ENCODE results near the gene SLC22A9. TPM values are rescaled to one million over a fixed set of nuclear protein-coding genes. Genes with fewer than 3 reads are reported as not detected.

Gene SLC22A9
- total and polyA plus RNA-seq, 2 donors (not counting 1 experiment from before 2014, with no cell fraction given): not detected

GRCh38 chr11:63405114-63405513 is 35.5 kb downstream of the SLC22A9 start:
- ChIA-PET CTCF (no interaction called here), POLR2A (no interaction called here)

GRCh38 chr11:63406458-63406857 is 36.9 kb downstream of the SLC22A9 start:
- no peaks in the 10 kb centered on the region for H3K9me3 Mint-ChIP-seq (ENCODE audit: insufficient read depth)
- DNase-seq (no peak), ATAC-seq (ENCODE audit: low read depth) (no peak)
- Histone ChIP-seq H3K27me3 (replicated peaks in 1 of 4; ENCODE audit: control extremely low read depth in 1 of 4, control insufficient read depth in 3 of 4, insufficient read depth in 4 of 4, low read length in 3 of 4) (peaks cover 0 to 12% (median 6%) of the 10 kb centered on the region in 4 experiments), H4K20me1 (ENCODE audit: control insufficient read depth, insufficient read depth, low read length, poor library complexity, severe bottlenecking) (no peaks in the 10 kb centered on the region), H3K36me3 (replicated peaks in 1 of 2; ENCODE audit: control extremely low read depth in 1 of 2, control insufficient read depth in 1 of 2, extremely low read depth in 1 of 2, insufficient read depth in 2 of 2, low read length in 1 of 2) (no peaks in the 10 kb centered on the region), H3K9ac (ENCODE audit: low read length) (no peak overlapping the region), H2AFZ (ENCODE audit: insufficient read depth, low read depth, low read length, poor library complexity, severe bottlenecking) (no peak overlapping the region), H3K4me1 (ENCODE audit: control insufficient read depth in 2 of 2, insufficient read depth in 2 of 2, low read length in 2 of 2) (no peaks in the 10 kb centered on the region), H3K4me3 (ENCODE audit: control extremely low read depth in 1 of 5, extremely low read depth in 1 of 5, insufficient read depth in 1 of 5, low read depth in 2 of 5, low read length in 4 of 5) (no peak overlapping the region), H3K4me2 (replicated peaks; ENCODE audit: low read depth, low read length, poor library complexity, severe bottlenecking) (no peak overlapping the region), H3K27ac (ENCODE audit: low read length in 2 of 2) (no peak overlapping the region), H3K9me3 (ENCODE audit: control extremely low read depth in 1 of 3, control insufficient read depth in 2 of 3, insufficient read depth in 1 of 3, low read length in 2 of 3) (no peaks in the 10 kb centered on the region), H3K79me2 (ENCODE audit: control insufficient read depth, insufficient read depth, low read length) (no peaks in the 10 kb centered on the region)
- CTCF ChIA-PET: no interaction called here
- H3K27ac Mint-ChIP-seq: no peak overlapping the region
- peaks cover 34% of the 10 kb centered on the region for H3K27me3 Mint-ChIP-seq
- POLR2A ChIA-PET: no interaction called here
- H3K4me1 Mint-ChIP-seq: no peaks in the 10 kb centered on the region
- TF ChIP-seq CTCF (IDR thresholded peaks at IDR 0.05) (no peak), EZH2 (IDR thresholded peaks at IDR 0.05; ENCODE audit: borderline replicate concordance, insufficient read depth, low read depth, low read length, poor library complexity, severe bottlenecking) (no peak)
- intact Hi-C loops (cut with micrococcal nuclease): no loop called here
- WGBS (ENCODE audit: insufficient coverage): 100% methylated on average over 2 of the region's 2 CpGs
- no peak overlapping the region for H3K4me3 Mint-ChIP-seq

More at GRCh38 chr11:63405114-63405513, 35.5 kb downstream of the SLC22A9 start:
- no peak for DNase-seq
- no peak for ATAC-seq (ENCODE audit: low read depth)
- Histone ChIP-seq H3K79me2 (ENCODE audit: control insufficient read depth, insufficient read depth, low read length) (no peaks in the 10 kb centered on the region), H3K4me1 (ENCODE audit: control insufficient read depth in 2 of 2, insufficient read depth in 2 of 2, low read length in 2 of 2) (no peaks in the 10 kb centered on the region), H2AFZ (ENCODE audit: insufficient read depth, low read depth, low read length, poor library complexity, severe bottlenecking) (no peak overlapping the region), H3K36me3 (replicated peaks in 1 of 2; ENCODE audit: control extremely low read depth in 1 of 2, control insufficient read depth in 1 of 2, extremely low read depth in 1 of 2, insufficient read depth in 2 of 2, low read length in 1 of 2) (no peaks in the 10 kb centered on the region), H3K9ac (ENCODE audit: low read length) (no peak overlapping the region), H3K27ac (ENCODE audit: low read length in 2 of 2) (no peak overlapping the region), H3K9me3 (ENCODE audit: control extremely low read depth in 1 of 3, control insufficient read depth in 2 of 3, insufficient read depth in 1 of 3, low read length in 2 of 3) (no peaks in the 10 kb centered on the region), H3K4me3 (ENCODE audit: control extremely low read depth in 1 of 5, extremely low read depth in 1 of 5, insufficient read depth in 1 of 5, low read depth in 2 of 5, low read length in 4 of 5) (no peak overlapping the region), H3K4me2 (replicated peaks; ENCODE audit: low read depth, low read length, poor library complexity, severe bottlenecking) (no peak overlapping the region), H3K27me3 (replicated peaks in 1 of 4; ENCODE audit: control extremely low read depth in 1 of 4, control insufficient read depth in 3 of 4, insufficient read depth in 4 of 4, low read length in 3 of 4) (peaks cover 0 to 18% (median 6%) of the 10 kb centered on the region in 4 experiments), H4K20me1 (ENCODE audit: control insufficient read depth, insufficient read depth, low read length, poor library complexity, severe bottlenecking) (no peaks in the 10 kb centered on the region)
- TF ChIP-seq EZH2 (IDR thresholded peaks at IDR 0.05; ENCODE audit: borderline replicate concordance, insufficient read depth, low read depth, low read length, poor library complexity, severe bottlenecking) (no peak), CTCF (IDR thresholded peaks at IDR 0.05) (no peak)
- Mint-ChIP-seq H3K27me3 (peaks cover 38% of the 10 kb centered on the region), H3K9me3 (ENCODE audit: insufficient read depth) (no peaks in the 10 kb centered on the region), H3K27ac (no peak overlapping the region), H3K4me1 (no peaks in the 10 kb centered on the region), H3K4me3 (no peak overlapping the region)
- intact Hi-C loops (cut with micrococcal nuclease): no loop called here
- WGBS (ENCODE audit: insufficient coverage): no CpG with 5 or more reads among the region's 3 CpGs
